Endothelial cell of umbilical vein (primary cell): ENCODE data around the gene NINJ2. TPM values are rescaled to one million over a fixed set of nuclear protein-coding genes. Genes with fewer than 3 reads are reported as not detected.
"Not testable (repeated sequence)": the region's sequence is repeated elsewhere in the genome, so short reads cannot be mapped to it uniquely, and the experiment has no call there.

Source experiments
- BruUV-seq: library from RNA; stranded (reverse); fragments of 400-500 nt; replicated peaks from 2 replicates; lab custom pipeline; 2021; lab: Mats Ljungman, UMichigan
- CTCF ChIA-PET: fragments of 300-600, 350-600 bp; sonication (Branson Sonifier 250); formaldehyde crosslinking; loops from one replicate; lab custom pipeline; 2021; ENCODE audit warnings: antibody characterized with exemption, inconsistent platforms; lab: Charles Lee
- POLR2A ChIA-PET: fragments of 300-600, 350-600 bp; sonication (Branson Sonifier 250); formaldehyde crosslinking; loops from one replicate; lab custom pipeline; 2021; ENCODE audit warnings: antibody characterized with exemption, inconsistent platforms; lab: Charles Lee
- DNase-seq: peaks from one replicate; pipeline ENCODE4 v3.0.0-alpha.2; 2011; ENCODE audit warnings: low read depth, low spot score
- FAIRE-seq: peaks from 2 replicates; lab custom pipeline; 2011; peaks lifted over from hg19 to GRCh38; lab: Jason Lieb, UNC
- H2AFZ ChIP-seq: 2 replicates; pipeline ENCODE4 v1.6.0; 2012; ENCODE audit warnings: low read depth, low read length, control low read depth, inconsistent platforms
- H3K27ac ChIP-seq: 2 replicates; pipeline ENCODE4 v1.5.1; 2011; ENCODE audit warnings: low read depth, mild to moderate bottlenecking, control low read depth, low read length, moderate library complexity; ENCODE audit not compliant: insufficient read depth
- H3K27me3 ChIP-seq, 2 experiments: 2 replicates each; pipeline versions ENCODE4 v1.6.0 to v1.6.1; 2011; ENCODE audit warnings: low read length in 2 of 2, mixed read lengths in 1 of 2; ENCODE audit not compliant: control insufficient read depth in 2 of 2, insufficient read depth in 2 of 2
- H3K36me3 ChIP-seq, 2 experiments: 2 replicates in 1 of 2; 3 replicates in 1 of 2; pipeline ENCODE4 v1.5.1; 2011; ENCODE audit warnings: low read length in 2 of 2, mild to moderate bottlenecking in 1 of 2, moderate library complexity in 1 of 2; ENCODE audit not compliant: control insufficient read depth in 2 of 2, insufficient read depth in 2 of 2; ENCODE audit errors: extremely low read depth in 1 of 2
- H3K4me1 ChIP-seq: 3 replicates; pipeline ENCODE4 v1.5.1; 2011; ENCODE audit warnings: mild to moderate bottlenecking, low read length; ENCODE audit not compliant: control insufficient read depth, insufficient read depth; ENCODE audit errors: extremely low read depth
- H3K4me2 ChIP-seq: 2 replicates; pipeline ENCODE4 v1.6.1; 2011; ENCODE audit warnings: low read length, control low read depth, mixed read lengths; ENCODE audit not compliant: insufficient read depth
- H3K4me3 ChIP-seq, 3 experiments: fragments of 200-600 bp in 1 of 3; sonication (generic), shearing (Covaris generic) in 1 of 3; replicated peaks in 1 of 3; 2 replicates each; pipeline ENCODE4 v1.5.1; 2011 to 2016; ENCODE audit warnings: control low read depth in 3 of 3, low read length in 3 of 3, mild to moderate bottlenecking in 2 of 3, inconsistent platforms in 1 of 3, low read depth in 1 of 3, moderate library complexity in 1 of 3; ENCODE audit not compliant: insufficient read depth in 1 of 3
- H3K79me2 ChIP-seq: 2 replicates; pipeline ENCODE4 v1.6.0; 2012; ENCODE audit warnings: low read length, inconsistent platforms; ENCODE audit not compliant: control insufficient read depth, insufficient read depth
- H3K9ac ChIP-seq: replicated peaks from 2 replicates; pipeline ENCODE3; 2011; ENCODE audit warnings: low read length, control low read depth; ENCODE audit not compliant: insufficient read depth; ENCODE audit errors: extremely low read depth
- H3K9me1 ChIP-seq: replicated peaks from 3 replicates; pipeline ENCODE4 v1.6.0; 2011; ENCODE audit warnings: mild to moderate bottlenecking, low read length; ENCODE audit not compliant: control insufficient read depth, insufficient read depth; ENCODE audit errors: extremely low read depth
- H3K9me3 ChIP-seq: replicated peaks from 2 replicates; pipeline ENCODE4 v1.5.1; 2012; ENCODE audit warnings: low read length, inconsistent platforms; ENCODE audit not compliant: control insufficient read depth, insufficient read depth
- H4K20me1 ChIP-seq: replicated peaks from 2 replicates; pipeline ENCODE3; 2011; ENCODE audit warnings: mild to moderate bottlenecking, low read length; ENCODE audit not compliant: control insufficient read depth, insufficient read depth; ENCODE audit errors: extremely low read depth
- CTCF ChIP-seq, 2 donors: IDR thresholded peaks; 1 replicate in 1 of 2; 2 replicates in 1 of 2; pipeline ENCODE4 v1.5.1; 2011; ENCODE audit warnings: low read length in 2 of 2, mild to moderate bottlenecking in 2 of 2, moderate library complexity in 2 of 2, control low read depth in 1 of 2, inconsistent platforms in 1 of 2, low read depth in 1 of 2; ENCODE audit not compliant: insufficient read depth in 1 of 2; ENCODE audit errors: extremely low read depth in 1 of 2
- EZH2 ChIP-seq: IDR thresholded peaks from 2 replicates; pipeline ENCODE4 v1.6.1; 2012; ENCODE audit warnings: borderline replicate concordance, low read depth, mild to moderate bottlenecking, moderate library complexity, low read length, inconsistent platforms; ENCODE audit not compliant: severe bottlenecking
- FOS ChIP-seq: IDR thresholded peaks from 2 replicates; pipeline ENCODE4 v1.6.1; 2011; ENCODE audit warnings: mild to moderate bottlenecking, low read length, moderate library complexity, borderline replicate concordance; ENCODE audit not compliant: insufficient read depth
- GATA2 ChIP-seq: IDR thresholded peaks from 2 replicates; pipeline ENCODE4 v1.7.0; 2011; ENCODE audit warnings: low read depth, mild to moderate bottlenecking, moderate library complexity, mixed read lengths, low read length; ENCODE audit not compliant: insufficient read length, insufficient read depth
- JUN ChIP-seq: IDR thresholded peaks from 2 replicates; pipeline ENCODE4 v1.6.1; 2011; ENCODE audit warnings: borderline replicate concordance, low read depth; ENCODE audit not compliant: insufficient read length, insufficient read depth
- MYC ChIP-seq: IDR thresholded peaks from one replicate; pipeline ENCODE4 v1.6.1; 2011; ENCODE audit warnings: mild to moderate bottlenecking, low read depth, low read length
- POLR2A ChIP-seq: IDR thresholded peaks from 2 replicates; pipeline ENCODE4 v1.6.1; 2012; ENCODE audit warnings: low read depth, mild to moderate bottlenecking, control low read depth, low read length
- POLR2AphosphoS5 ChIP-seq: IDR thresholded peaks from 2 replicates; pipeline ENCODE4 v1.6.1; 2012; ENCODE audit warnings: low read depth, mild to moderate bottlenecking, control low read depth, low read length, moderate library complexity; ENCODE audit not compliant: insufficient read depth
- dilution Hi-C: fragments of 300-500 bp; cut with MboI; formaldehyde crosslinking; loops from one replicate; pipeline ENCODE4 v1.15.0; 2019; ENCODE audit warnings: low sequenced_read_pairs; ENCODE audit not compliant: extremely low pct_ligation_motif_present
- intact Hi-C: fragments of 100-400 bp; cut with micrococcal nuclease; formaldehyde crosslinking; loops from one replicate; pipeline ENCODE4 v1.10.0; 2022
- polyA plus RNA-seq, 4 experiments: library from polyadenylated mRNA; depleted of rRNA in 3 of 4; stranded (reverse) in 3 of 4; unstranded in 1 of 4; fragments of >200 nt; gene quantifications; 2 replicates each; pipeline versions ENCODE4 v1.2.1 to v1.2.3, GENCODE V29; 2011 to 2012; ENCODE audit warnings: missing spikeins in 1 of 4
- total RNA-seq: library from RNA; stranded (reverse); gene quantifications from 2 replicates; pipeline ENCODE4 v1.2.3, GENCODE V29; 2021
- TF ChIP-seq, protein P1 (sequence below): IDR thresholded peaks from 2 replicates; pipeline ENCODE4 v1.6.1; 2011; ENCODE audit not compliant: insufficient read depth, insufficient read length

Gene NINJ2
- total and polyA plus RNA-seq, 2 donors (not counting 3 experiments of a cell fraction or from before 2014, with no cell fraction given): 0.75 to 4.4 TPM

- H3K9ac ChIP-seq: no peak overlapping the region
- no peaks in the 10 kb centered on the region for H3K9me3 ChIP-seq
- no peaks in the 10 kb centered on the region for H3K79me2 ChIP-seq
- no peak overlapping the region for H3K4me2 ChIP-seq
- no peak for TF ChIP-seq POLR2AphosphoS5
- TF ChIP-seq FOS: no peak
- TF ChIP-seq JUN: no peak
- TF ChIP-seq MYC: no peak
- no peak for TF ChIP-seq CTCF (IDR thresholded peaks at IDR 0.05; ENCODE audit: extremely low read depth in 1 of 2, insufficient read depth in 1 of 2, low read depth in 1 of 2, low read length in 2 of 2)
- TF ChIP-seq POLR2A: no peak
- no peak for TF ChIP-seq GATA2
- TF ChIP-seq, protein P1, sequence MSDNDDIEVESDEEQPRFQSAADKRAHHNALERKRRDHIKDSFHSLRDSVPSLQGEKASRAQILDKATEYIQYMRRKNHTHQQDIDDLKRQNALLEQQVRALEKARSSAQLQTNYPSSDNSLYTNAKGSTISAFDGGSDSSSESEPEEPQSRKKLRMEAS: no peak
- TF ChIP-seq EZH2: no peak
- H4K20me1 ChIP-seq: no peaks in the 10 kb centered on the region
- POLR2A ChIA-PET: no interaction called here
- H3K9me1 ChIP-seq: no peaks in the 10 kb centered on the region
- CTCF ChIA-PET: interaction anchor here (0.6 to 1.9 kb wide), 6 partner anchors 10 to 124 kb away, joined by 3 to 6 read pairs (median 4); partner anchors contain the start of gene WNK1
- no TSS peak for BruUV-seq
- intact Hi-C loops (no loop called here), dilution Hi-C loops (no loop called here)
- H3K4me1 ChIP-seq: no peaks in the 10 kb centered on the region
- no peaks in the 10 kb centered on the region for H3K27me3 ChIP-seq
- no peak overlapping the region for H3K4me3 ChIP-seq
- no peak overlapping the region for H2AFZ ChIP-seq
- no peak for FAIRE-seq
- peak; percentile 36 for DNase-seq
- no peak overlapping the region for H3K27ac ChIP-seq
- H3K36me3 ChIP-seq: no peaks in the 10 kb centered on the region
Measured at GRCh38 chr12:700016-700415, 36.8 kb upstream of the NINJ2 start.

DNA sequence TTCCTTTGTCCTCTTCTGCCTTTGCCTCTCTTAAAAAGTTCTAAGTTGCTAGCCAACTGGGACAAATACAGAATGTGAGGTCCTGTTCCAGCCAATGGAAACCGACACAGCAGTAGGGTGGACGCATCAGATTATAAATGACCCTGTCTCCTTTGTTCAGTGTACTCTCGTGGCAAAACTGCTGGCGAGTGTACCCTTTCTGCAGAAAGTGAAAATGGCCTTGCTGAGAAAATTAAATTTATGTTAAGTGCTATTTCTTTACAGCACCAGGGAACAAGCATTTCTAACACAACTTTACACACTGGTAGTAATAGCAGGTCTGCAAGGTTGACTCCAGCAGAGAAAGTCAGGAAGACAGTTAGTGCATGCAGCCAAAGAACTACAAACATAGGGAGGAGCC, 35.0 kb upstream of the NINJ2 start:
- H3K36me3 ChIP-seq, BruUV-seq, H3K9ac ChIP-seq, H3K9me1 ChIP-seq, H3K4me1 ChIP-seq, DNase-seq, H3K9me3 ChIP-seq, dilution Hi-C loops, CTCF ChIA-PET, intact Hi-C loops, POLR2A ChIA-PET, H3K79me2 ChIP-seq, H4K20me1 ChIP-seq, H3K4me3 ChIP-seq, H3K4me2 ChIP-seq, H3K27ac ChIP-seq, FAIRE-seq, H3K27me3 ChIP-seq, H2AFZ ChIP-seq: not testable (repeated sequence)
